ENCODE results near the gene TRABD2B. TPM values are rescaled to one million over a fixed set of nuclear protein-coding genes. Genes with fewer than 3 reads are reported as not detected.

TRABD2B gene
- total and polyA plus RNA-seq, 2 of the 13 experiments (the other 11 are each of a cell fraction or from before 2014, with no cell fraction given) = 0.04 TPM; not detected in 1

GRCh38 chr1:47866601-47867437 is 130.4 kb downstream of the TRABD2B start (continued):
- TF ChIP-seq THAP11 (CRISPR knock-in tag; IDR thresholded peaks at IDR 0.05) (peak; percentile 42; the same call in 1 of the 2 replicates), ZNF564 (CRISPR knock-in tag; IDR thresholded peaks at IDR 0.05) (peak; percentile 65), MED13 (CRISPR knock-in tag; IDR thresholded peaks at IDR 0.05) (peak; percentile 82), ZBTB10 (CRISPR knock-in tag; IDR thresholded peaks at IDR 0.05; ENCODE audit: borderline replicate concordance) (no peak), ZBTB3 (CRISPR knock-in tag; IDR thresholded peaks at IDR 0.05; ENCODE audit: borderline replicate concordance, low read depth) (peak; percentile 100)

- BruUV-seq (replicated peaks) = TSS peak; percentile 74
- DNase-seq (ENCODE audit: low spot score) (peak; percentile 68), ATAC-seq (peak; percentile 80), FAIRE-seq (peak; percentile 76)
- H2AFZ ChIP-seq (ENCODE audit: low read length) = no peak overlapping the region
- H3K9ac ChIP-seq (ENCODE audit: insufficient read depth, low read depth, low read length) = peak overlapping the region; percentile 74
- H3K4me1 ChIP-seq (ENCODE audit: insufficient read depth, low read length) = peaks cover 75% of the 10 kb centered on the region
- no peaks in the 10 kb centered on the region for H3K27me3 ChIP-seq (ENCODE audit: control insufficient read depth in 1 of 2, insufficient read depth in 2 of 2, low read length in 2 of 2)
- ChIA-PET POLR2A (interaction anchor here (1.2 to 2.6 kb wide), 8 partner anchors 10 to 52 kb away, joined by 3 to 44 read pairs (median 12); no protein-coding TSS in a partner anchor), CTCF (ENCODE audit: low intra/inter-chr PET ratio, low total read pairs) (no interaction called here)
- H3K36me3 ChIP-seq (replicated peaks in 1 of 2; ENCODE audit: control insufficient read depth in 1 of 2, insufficient read depth in 2 of 2, low read length in 2 of 2) = no peaks in the 10 kb centered on the region
- H3K9me3 ChIP-seq (ENCODE audit: low read length) = no peaks in the 10 kb centered on the region
- H3K79me2 ChIP-seq (ENCODE audit: insufficient read depth, low read length) = no peaks in the 10 kb centered on the region
- H3K27ac ChIP-seq (ENCODE audit: extremely low read length, insufficient read depth, low read length) = peak overlapping the region; percentile 97
- intact Hi-C loops (cut with micrococcal nuclease; ENCODE audit: unreplicated experiment) = loop anchor here (5.0 kb wide), 1 partner anchor 66 kb away; no protein-coding TSS in a partner anchor
- H4K20me1 ChIP-seq (ENCODE audit: insufficient read depth, low read length) = no peaks in the 10 kb centered on the region
- in situ Hi-C loops (cut with HindIII; ENCODE audit: extremely low pct_ligation_motif_present, low pct_unique_long_range_greater_than_20kb) = no loop called here
- H3K4me2 ChIP-seq (ENCODE audit: low read depth, low read length) = peak overlapping the region; percentile 84
- peak overlapping the region; percentile 14 to 53 (median 15); a peak in 4 of 6 replicates for H3K4me3 ChIP-seq (replicated peaks in 1 of 3; ENCODE audit: insufficient read depth in 1 of 3, low read depth in 2 of 3, low read length in 3 of 3)
- WGBS (ENCODE audit: low lambda C conversion rate) = 7% methylated on average over 6 of the region's 6 CpGs
- no peak for TF ChIP-seq BHLHE40 (IDR thresholded peaks at IDR 0.05; ENCODE audit: low read length)
- no peak for TF ChIP-seq MYNN (CRISPR knock-in tag; IDR thresholded peaks at IDR 0.05; ENCODE audit: low read depth)
- TF ChIP-seq AFF4 (CRISPR knock-in tag; IDR thresholded peaks at IDR 0.05) = no peak
- peak; percentile 50 for TF ChIP-seq SAP130 (CRISPR knock-in tag; IDR thresholded peaks at IDR 0.05; ENCODE audit: low read depth)
- TF ChIP-seq ZNF761 (CRISPR knock-in tag; conservative IDR thresholded peaks at IDR 0.05) = no peak
- peak; percentile 46; the same call in 1 of the 2 replicates for TF ChIP-seq ISL2 (CRISPR knock-in tag; IDR thresholded peaks at IDR 0.05)
- peak; percentile 36; the same call in 1 of the 2 replicates for TF ChIP-seq THAP11 (CRISPR knock-in tag; IDR thresholded peaks at IDR 0.05)
- no peak for TF ChIP-seq TCF7L2 (IDR thresholded peaks at IDR 0.05; ENCODE audit: low read depth, low read length)
- TF ChIP-seq PITX1 (CRISPR knock-in tag; IDR thresholded peaks at IDR 0.05) = no peak
- TF ChIP-seq SMAD9 (CRISPR knock-in tag; IDR thresholded peaks at IDR 0.05) = no peak
- TF ChIP-seq ZSCAN12 (CRISPR knock-in tag; IDR thresholded peaks at IDR 0.05) = no peak
- TF ChIP-seq ZNF251 (CRISPR knock-in tag; IDR thresholded peaks at IDR 0.05) = no peak
Observed at GRCh38 chr1:47865881-47866535, 131.2 kb downstream of the TRABD2B start.
